HG02970 (cell line): ENCODE data around the gene PRM2.

Experiments
- ATAC-seq: cut with Tn5 transposase; IDR thresholded peaks from one replicate; pipeline ENCODE4 v1.9.1; 2021; ENCODE audit warnings: mild to moderate bottlenecking, moderate library complexity, moderate number of reproducible peaks; ENCODE audit not compliant: unreplicated experiment, low FRiP score

The PRM2 gene

DNA sequence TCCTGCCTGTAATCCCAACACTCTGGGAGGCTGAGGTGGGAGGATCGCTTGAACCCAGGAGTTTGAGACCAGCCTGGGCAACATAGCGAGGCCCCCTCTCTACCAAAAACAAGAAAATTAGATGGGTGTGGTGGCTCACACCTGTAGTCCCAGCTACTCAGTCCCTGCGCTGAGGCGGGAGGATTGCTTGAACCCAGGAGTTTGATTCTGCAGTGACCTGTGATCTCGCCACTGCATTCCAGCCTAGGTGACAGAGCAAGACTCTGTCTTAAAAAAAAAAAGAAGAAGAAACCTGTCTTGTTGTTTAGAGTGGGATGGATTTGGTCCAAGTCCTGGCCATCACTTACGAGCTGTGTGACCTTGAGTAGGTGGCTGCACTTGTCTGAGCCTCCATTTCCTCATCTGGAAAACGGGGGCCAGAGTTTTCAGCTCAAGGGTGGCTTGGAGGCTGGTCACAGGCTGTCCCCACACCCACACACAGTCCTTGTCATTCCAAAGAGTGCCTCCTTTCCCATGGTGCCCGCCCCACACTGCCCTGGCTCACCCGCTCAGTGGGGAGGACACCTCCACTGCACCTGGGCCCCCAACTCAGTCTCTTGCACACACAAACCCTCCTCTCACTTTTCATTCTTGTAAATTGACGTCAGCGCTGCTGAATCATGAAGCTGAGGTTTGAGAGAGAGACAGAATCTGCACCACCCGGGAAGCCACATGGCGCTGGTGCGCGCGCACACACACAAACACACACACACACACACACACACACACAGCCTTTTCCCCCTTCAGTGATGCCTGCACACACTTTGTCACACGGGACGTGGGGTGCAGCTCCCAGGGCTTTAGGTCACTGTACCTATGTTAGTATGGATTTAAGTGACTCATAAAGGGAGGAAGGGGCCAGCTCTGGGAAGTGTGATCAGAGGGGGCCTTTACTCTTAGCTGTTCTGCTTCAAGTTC, 24.5 kb downstream of the PRM2 start:
- ATAC-seq, result no peak

DNA sequence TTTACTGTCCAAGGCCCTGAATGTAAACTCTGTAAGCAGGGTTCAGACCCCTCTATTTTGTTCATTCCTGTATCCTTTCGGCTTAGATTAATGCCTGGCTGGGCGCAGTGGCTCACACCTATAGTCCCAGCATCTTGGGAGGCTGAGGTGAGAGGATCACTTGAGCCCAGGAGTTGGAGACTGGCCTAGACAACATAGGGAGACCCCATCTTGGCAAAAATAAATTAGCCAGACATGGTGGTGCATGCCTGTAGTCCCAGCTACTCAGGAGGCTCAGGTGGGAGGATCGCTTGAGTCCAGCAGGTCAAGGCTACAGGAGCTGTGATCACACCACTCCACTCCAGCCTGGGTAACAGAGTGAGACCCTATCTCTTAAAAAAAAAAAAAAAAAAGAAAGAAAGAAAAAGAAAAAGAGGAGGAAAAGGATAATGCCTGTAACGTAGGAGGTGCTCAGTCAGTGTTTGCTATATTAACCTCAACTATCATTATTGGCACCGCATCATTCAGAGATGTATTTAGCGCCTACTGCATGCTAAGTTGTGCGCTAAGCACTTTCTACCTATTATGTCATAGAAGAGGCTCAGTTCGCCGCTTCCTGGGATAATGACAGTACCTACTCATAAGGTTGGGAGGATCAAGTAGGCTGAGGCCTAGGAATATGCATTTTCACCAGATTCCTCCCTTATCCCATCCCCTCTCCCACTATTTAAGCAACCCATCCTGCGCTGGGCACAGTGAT, 25.3 kb downstream of the PRM2 start:
- ATAC-seq, result no peak

DNA sequence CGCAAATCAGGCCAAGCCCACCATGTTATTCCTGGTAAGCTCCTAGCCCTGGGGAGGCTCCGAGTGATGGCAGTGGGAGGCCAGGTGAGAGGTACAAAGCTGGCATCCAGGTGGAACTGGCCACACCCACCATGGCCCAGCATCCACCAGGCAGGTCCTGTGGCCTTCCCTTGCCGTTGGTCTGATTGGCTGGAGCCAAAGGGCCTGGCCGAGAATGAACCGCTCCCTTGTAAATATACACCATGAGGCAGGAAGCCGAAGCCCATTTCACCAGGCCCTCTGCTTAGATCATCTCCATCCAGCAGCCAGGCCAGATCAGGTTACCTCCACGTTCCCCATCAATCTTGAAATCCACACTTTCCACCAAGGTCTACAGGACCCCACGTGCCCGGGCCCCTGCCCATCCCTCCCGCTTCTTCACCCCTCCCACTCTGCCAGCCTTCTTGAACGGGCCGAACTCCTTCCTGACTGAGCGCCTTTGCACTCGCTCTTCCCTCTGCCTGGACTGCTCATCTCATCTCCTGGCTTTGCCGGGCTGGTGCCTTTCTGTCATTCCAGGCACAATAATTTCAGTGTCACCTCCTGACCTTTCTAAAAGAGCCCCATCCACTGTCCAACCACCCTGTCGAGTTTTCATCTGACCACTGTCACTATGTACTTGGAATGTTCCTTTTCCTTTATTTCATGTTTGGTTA, 26.0 kb downstream of the PRM2 start:
- ATAC-seq, result no peak

DNA sequence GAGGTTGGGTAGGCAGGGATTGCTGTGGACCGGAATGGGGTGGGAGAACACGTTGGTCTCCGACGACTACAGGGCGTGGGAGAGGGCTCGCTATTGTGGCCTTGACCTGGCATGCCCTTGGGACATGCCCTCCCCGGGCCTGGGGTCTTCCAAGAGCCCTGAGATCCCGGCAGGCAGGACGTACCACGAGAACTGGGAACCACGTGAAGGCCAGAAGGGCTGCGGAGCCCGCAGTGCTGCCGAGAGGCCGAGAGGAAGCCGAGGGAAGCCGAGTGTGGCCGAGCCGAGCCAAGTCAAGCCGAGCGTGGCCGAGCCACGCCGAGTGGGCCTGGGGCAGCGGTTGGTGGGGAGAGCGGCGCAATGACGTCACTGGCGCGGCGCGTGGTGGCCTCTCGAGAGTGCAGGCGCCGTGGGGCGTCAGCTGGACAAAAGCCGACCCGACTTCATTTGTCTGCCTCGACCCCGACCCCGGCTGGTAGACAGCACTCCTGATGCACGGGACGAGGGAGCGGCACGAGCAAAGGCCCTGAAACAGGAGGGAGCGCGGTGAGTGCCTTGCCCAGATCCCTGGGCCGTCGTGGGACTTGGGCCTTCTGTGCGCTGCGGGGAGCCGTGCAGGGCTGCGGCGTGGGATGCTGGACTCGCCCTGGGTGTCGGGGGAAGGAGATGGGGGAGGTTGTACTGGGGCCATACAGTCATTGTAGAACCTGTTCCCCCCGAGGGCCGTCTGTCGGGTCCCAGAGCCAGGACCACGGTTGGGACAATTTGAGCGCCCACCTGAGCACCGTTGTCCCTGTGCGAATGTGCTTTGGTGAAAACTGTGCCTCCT, 26.8 kb downstream of the PRM2 start:
- no peak for ATAC-seq

DNA sequence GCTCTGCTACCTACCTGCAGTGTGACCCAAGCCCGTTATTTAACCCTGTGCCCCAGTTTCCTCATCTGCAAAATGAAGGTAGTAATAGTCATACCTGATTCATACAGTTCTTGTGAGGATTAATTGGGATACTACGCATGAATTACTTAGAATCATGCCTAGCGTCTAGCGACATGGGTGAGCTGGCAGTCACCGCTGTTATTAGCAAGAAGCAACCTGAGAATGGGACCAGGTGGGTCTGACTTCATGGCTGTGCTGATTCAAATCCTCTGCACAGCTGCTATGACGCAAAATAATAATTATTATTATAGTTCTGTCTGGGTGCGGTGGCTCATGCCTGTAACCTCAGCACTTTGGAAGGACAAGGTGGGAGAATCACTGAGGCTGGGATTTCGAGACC, 28.1 kb downstream of the PRM2 start:
- ATAC-seq, result no peak

DNA sequence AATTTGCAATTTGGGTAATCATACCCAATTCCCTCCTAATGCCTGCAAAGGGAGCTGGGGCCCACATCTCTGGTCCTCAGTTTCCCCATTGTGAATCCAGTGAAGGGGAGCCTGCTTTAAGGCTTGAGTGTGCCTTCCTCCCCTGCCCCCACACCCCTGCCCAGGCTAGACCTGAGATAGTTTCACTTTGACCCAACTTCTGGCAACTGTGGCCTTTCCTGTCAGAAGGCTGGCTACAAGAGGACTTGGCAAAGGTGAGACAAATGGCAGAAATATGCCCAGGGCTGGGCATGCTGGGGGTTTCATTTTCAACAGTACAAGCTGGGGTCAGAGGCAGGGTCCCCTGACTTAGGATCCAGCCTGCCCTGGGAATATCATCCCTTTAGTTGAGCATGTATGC, 30.3 kb downstream of the PRM2 start:
- ATAC-seq, result no peak

DNA sequence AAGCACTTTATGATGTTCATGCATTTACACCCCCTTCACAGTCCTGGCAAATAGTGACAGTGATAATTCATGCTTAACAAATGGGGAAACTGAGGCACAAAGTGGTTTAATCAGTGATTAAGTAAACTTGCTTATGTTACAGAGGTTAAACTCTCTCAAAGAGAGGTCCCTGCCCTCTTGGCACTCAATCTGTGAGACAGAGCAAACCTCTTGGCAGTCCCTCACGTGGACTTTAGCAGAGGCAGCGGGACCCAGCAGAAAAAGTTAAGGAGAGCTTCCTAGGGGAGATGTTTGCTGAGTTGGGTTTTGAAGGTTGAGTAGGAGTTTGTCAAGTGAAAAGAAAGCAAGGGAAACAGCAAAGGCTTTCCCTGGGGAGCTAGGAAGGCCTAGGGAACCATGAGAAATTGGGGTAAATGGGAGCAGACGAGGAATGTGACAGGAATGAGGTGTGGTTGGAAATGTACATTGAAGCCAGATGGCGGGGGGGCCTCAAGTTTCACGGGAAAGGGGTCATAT, 31.0 kb downstream of the PRM2 start:
- ATAC-seq, result no peak

DNA sequence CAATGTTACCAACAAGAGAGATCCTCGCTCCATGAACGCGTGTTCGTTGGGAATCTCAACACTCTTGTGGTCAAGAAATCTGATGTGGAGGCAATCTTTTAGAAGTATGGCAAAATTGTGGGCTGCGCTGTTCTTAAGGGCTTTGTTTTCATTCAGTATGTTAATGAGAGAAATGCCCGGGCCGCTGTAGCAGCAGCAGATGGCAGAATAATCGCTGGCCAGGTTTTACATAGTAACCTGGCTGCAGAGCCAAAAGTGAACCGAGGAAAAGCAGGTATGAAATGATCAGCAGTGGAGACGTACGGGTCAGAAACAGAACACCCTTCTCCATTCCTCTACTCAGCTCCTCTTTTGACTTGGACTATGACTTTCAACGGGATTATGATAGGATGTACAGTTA, 33.6 kb downstream of the PRM2 start:
- no peak for ATAC-seq

DNA sequence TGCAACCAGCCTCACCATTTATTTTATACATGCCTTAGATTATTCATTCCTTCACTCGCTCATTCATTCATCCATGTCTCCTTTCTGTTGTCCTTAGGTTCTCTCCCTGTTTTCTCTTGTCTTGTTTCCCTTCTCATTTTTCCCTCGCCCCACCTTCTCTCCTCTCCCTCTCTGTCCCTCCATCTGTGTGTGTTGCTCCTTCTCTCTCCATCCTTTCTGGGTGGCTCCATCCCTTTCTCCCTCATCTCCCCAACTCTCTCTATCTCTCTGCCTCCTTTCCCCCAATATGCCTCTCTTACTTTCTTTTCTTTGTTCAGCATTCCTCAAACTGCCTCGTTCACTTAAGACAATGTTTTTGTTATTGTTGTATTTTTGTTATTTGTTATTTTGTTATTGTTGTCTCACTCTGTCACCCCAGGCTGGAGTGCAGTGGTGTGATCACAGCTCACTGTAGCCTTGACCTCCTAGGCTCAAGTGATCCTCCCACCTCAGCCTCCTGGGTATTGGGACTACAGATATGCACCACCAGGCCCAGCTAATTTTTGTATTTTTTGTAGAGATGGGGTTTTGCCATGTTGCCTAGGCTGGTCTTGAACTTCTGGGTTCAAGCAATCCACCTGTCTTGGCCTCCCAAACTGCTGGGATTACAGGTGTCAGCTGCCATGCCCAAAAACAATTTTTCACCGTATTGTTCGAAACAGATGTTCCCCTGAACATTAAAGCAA, 34.6 kb downstream of the PRM2 start:
- no peak for ATAC-seq

DNA sequence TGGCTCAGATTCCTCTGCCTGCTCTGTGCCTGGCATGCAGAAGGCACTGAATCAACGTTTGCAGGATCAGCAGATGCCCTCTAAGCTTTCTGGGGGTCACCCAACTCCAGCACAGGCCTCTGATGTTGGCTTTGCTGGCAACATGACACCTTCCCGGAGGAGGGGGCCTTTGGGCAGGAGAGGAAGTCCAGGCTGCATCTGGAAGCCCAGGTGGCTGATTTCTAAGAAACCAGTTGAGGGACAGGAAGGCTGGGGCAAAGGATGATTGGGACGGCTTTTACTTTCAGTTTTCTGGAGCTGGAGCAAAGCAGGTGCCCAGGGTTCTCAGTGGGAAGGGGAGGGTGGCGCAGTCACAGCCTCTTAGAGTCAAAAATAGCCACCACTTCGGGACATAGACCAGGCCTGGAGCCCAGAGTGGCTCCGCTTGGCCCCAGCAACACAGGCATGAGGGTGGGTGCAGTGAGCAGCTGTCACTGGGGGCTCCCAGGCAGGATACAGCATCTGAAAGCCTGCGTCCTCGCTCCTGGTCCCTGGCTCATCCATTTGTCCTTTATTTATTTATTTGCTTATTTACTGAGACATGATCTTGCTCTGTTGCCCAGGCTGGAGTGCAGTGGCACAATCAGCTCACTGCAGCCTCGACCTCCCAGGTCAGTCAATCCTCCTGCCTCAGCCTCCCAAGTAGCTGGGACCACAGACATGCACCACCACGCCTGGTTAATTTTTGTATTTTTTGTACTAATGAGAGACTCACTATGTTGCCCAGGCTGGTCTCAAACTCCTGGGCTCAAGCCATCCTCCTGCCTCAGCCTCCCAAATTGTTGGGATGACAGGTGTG, 35.4 kb downstream of the PRM2 start:
- no peak for ATAC-seq

DNA sequence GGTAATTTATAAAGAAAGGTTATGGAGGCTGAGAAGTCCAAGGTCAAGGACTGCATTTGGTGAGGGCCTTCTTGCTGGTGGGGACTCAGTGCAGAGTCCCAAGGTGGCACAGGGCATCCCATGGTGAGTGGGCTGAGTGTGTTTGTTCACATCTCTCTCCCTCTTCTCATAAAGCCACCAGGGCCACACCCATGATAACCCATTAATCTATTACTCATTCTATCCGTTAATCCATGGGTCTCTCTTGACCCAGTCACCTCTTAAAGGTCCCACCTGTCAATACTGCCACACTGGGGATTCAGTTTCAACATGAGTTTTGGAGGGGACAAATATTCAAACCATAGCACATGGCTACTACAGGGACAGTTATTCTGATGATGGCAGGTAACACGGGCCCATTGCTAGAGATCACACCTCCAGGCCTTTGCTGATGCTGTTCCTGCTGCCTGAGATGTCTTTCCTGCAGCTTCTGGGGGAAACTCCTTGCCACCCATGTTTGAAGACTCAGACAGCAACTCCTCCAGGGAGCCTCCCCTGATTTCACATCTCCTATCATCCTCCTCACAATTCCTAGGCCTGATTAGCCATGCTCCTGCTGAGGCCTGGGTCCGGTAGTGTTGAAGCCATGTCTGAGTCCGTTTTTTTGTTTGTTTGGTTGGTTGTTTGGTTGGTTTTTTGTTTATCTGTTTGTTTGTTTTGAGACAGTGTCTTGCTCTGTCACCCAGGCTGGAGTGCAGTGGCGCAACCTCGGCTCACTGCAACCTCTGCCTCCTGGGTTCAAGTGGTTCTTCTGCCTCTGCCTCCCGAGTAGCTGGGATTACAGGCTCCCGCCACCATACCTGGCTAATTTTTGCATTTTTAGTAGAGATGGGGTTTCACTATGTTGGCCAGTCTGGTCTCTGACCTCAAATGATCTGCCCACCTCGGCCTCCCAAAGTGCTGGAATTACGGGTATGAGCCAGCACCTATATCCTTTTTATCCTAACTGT, 36.3 kb downstream of the PRM2 start:
- no peak for ATAC-seq

DNA sequence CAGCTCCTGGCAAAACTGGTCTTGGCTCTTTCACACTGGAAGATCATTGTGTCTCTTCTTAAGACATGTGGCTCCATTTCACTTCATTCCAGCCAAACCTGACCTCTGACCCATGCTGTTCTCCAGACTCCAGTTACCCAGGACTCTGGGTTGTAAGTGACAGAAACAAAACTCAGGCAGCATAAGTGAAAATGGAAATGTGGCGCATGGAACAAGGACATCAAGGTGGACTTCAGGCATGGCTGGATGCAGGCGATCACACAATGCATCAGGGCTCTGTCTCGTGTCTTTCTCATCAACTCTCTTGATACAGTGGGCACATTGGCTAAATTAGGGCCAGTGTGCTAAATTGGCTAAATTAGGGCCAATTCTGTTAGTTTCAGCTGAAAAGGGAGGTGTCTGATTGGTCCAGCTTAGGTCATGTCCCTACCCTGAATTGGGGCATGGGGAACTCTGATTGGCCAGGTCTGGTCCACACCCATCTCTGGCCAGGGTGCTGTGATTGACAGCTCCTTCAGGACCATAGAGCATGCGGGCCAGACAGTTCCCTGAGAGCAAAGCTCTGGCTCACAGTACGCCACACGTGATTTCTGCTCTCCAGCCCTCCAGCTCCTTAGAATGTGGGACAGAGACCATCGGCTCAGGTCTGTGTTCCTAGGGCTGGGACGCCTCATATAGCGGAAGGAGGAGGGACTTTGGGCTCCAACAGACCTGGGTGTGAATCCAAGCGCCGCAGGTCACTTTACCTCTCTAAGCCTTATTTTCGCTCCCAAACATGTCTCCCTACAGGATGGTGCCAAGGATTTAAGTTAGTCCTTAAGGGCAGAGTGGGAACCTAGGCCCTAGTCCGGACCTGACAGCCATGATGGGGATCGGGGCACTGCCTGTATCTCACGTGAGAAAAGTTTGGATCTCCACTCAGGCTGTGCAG, 37.7 kb downstream of the PRM2 start:
- no peak for ATAC-seq

DNA sequence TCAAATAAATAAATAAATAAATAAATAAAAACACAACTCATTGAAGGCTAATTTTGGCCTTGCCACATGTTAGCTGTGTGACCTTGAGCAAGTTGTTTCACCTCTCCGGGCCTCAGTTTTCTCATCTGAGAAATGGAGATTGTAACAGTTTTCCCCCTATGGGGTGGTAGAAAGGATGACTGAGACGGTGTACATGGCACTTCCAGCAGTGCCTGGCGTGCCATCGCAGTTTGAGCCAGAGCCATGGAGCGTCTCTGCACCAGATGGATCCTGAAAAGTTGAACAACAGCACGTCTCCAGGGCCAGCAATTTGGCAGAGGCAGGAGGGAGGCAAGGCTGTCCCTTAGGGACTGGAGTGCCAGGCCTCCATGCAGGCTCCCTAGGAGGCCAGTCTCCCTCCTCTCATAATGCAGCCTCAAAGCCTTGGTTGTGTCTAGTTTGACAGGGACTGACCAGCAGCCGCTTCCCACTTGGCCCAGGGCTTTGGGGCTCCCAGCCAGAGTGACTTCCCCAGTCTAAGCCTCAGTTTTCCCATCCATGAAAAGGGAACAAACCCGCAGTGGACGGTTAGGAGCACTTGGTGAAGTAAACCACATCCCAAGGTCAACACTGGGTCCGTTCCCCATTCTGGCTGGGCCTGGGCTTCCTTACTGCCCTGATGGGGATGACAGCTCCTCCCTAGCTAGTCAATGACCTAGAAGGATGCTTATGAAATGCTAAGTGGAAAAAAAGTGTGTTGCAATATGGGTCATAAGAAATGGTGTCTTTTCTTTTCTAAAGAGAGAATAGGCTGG, 39.6 kb downstream of the PRM2 start:
- no peak for ATAC-seq

DNA sequence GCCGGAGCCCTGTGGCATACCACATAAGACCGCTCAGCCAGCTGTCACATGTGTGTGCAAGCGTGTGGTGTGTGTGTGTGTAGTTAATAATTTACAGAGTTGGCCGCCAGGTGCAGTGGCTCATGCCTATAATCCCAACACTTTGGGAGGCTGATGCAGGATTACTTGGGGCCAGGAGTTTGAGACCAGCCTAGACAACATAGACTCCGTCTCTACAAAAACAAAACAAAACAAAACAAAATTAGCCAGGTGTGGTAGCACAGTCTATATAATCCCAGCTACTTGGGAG, 40.6 kb downstream of the PRM2 start:
- no peak for ATAC-seq

DNA sequence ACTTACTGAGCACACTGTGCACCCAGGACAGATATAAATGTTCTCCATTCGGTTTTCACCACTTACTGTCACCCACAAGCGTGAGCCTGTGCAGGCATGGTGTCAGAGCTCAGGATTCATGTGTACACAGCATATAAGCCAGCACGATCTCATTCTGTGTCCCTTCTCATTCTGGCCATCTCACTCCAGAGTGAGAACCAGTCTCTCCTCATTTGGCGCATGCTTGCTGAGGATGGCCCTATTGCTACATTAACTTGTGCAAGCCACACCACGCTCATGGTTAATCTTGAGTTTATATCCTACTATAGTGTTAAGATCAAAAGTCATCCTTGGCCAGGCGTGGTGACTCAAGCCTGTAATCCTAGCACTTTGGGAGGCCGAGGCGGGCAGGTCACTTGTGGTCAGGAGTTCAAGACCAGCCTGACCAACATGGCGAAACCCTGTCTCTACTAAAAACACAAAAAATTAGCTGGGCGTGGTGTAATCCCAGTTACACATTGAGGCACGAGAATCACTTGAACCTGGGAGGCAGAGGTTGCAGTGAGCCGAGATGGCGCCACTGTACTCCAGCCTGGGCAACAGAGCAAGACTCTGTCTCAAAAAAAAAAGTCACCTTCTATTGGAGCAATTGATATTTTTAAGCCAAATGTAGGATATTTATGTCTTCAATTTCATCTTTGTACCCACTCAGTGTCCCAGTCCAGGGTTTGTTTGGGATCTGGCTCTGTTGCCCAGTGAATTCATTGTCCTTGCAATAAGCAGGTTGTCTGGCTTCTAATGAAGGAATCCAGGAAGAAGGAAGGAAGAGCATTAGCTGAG, 41.2 kb downstream of the PRM2 start:
- no peak for ATAC-seq
